DLD1 (cell line): ENCODE results near the gene PPP4R1.
"Not testable (repeated sequence)": the region's sequence is repeated elsewhere in the genome, so short reads cannot be mapped to it uniquely, and the experiment has no call there.

Experiments
- in situ Hi-C: cut with HindIII; loops from 2 replicates; pipeline ENCODE4 v1.10.0; 2017; ENCODE audit warnings: low sequenced_read_pairs

PPP4R1 gene

GRCh38 chr18:9631814-9632496, 17.6 kb upstream of the PPP4R1 start:
- in situ Hi-C loops: no loop called here

- in situ Hi-C loops: no loop called here
Measured at GRCh38 chr18:9630444-9630843, 16.1 kb upstream of the PPP4R1 start.

GRCh38 chr18:9629709-9630108, 15.3 kb upstream of the PPP4R1 start:
- in situ Hi-C loops: no loop called here

GRCh38 chr18:9628984-9629383, 14.6 kb upstream of the PPP4R1 start:
- in situ Hi-C loops: no loop called here

- in situ Hi-C loops: no loop called here
Measured at GRCh38 chr18:9627642-9628041, 13.3 kb upstream of the PPP4R1 start.

- in situ Hi-C loops: no loop called here
Measured at GRCh38 chr18:9619990-9620389, 5.6 kb upstream of the PPP4R1 start.

- in situ Hi-C loops: no loop called here
Measured at GRCh38 chr18:9619545-9619944, 5.2 kb upstream of the PPP4R1 start.

GRCh38 chr18:9619056-9619455, 4.7 kb upstream of the PPP4R1 start:
- in situ Hi-C loops: no loop called here

GRCh38 chr18:9617006-9617542, 2.7 kb upstream of the PPP4R1 start:
- in situ Hi-C loops: no loop called here

GRCh38 chr18:9616049-9616448, 1.7 kb upstream of the PPP4R1 start:
- in situ Hi-C loops: no loop called here

- in situ Hi-C loops: no loop called here
Measured at GRCh38 chr18:9615280-9615797, 980 bp upstream of the PPP4R1 start.

GRCh38 chr18:9613550-9614400, 584 bp downstream of the PPP4R1 start:
- in situ Hi-C loops: no loop called here

- in situ Hi-C loops: no loop called here
Measured at GRCh38 chr18:9612977-9613376, 1.4 kb downstream of the PPP4R1 start.

- in situ Hi-C loops: no loop called here
Measured at GRCh38 chr18:9612215-9612830, 2.0 kb downstream of the PPP4R1 start.

GRCh38 chr18:9609190-9609589, 5.2 kb downstream of the PPP4R1 start:
- in situ Hi-C loops: no loop called here

GRCh38 chr18:9608728-9609127, 5.6 kb downstream of the PPP4R1 start:
- in situ Hi-C loops: no loop called here

GRCh38 chr18:9608298-9608697, 6.1 kb downstream of the PPP4R1 start:
- in situ Hi-C loops: no loop called here

- in situ Hi-C loops: not testable (repeated sequence)
Measured at GRCh38 chr18:9607111-9607510, 7.2 kb downstream of the PPP4R1 start.

GRCh38 chr18:9606039-9606438, 8.3 kb downstream of the PPP4R1 start:
- in situ Hi-C loops: no loop called here

GRCh38 chr18:9604348-9604747, 10.0 kb downstream of the PPP4R1 start:
- in situ Hi-C loops: no loop called here

- in situ Hi-C loops: no loop called here
Measured at GRCh38 chr18:9599328-9599727, 15.0 kb downstream of the PPP4R1 start.
